Heart left ventricle (tissue), 13 donors: Measurements from ENCODE around the gene B4GAT1.

ENCODE experiments used
- POLR2A ChIP-seq, 2 donors: fragments of 450-650 bp; IDR thresholded peaks; one replicate each; pipeline ENCODE4 v1.6.1; 2017; ENCODE audit warnings: antibody characterized with exemption in 2 of 2, mild to moderate bottlenecking in 2 of 2, moderate library complexity in 2 of 2
- TF ChIP-seq, protein P1 (sequence below), 12 donors: fragments of 200-600 bp; sonication (generic) in 4 of 12; IDR thresholded peaks; one replicate each; pipeline versions ENCODE4 v1.5.0 to v1.8.0; 2018 to 2022; ENCODE audit warnings: antibody characterized with exemption in 12 of 12, mild to moderate bottlenecking in 5 of 12
- donor health status: ischemic (EF 13 %, LVEDD 7.1; RV severe dilation, severe dysfunction).
- donor health status: DM: no; HTN: yes; CAD: no.
- donor health status: DM: no; HTN: no; CAD: no.
- donor health status: ischemic (EF 25% LVEDD 6.9; RV normal size, moderate dysfunction).
- donor health status: ischemic (EF 25% LVEDD 5.7; RV mildly dilated, moderate dysfunction).
- donor health status: ischemic (EF 35%, LVEDD 5.7; RV mildly dilated, moderate dysfunction).
- donor health status: nonischemic (EF 11% LVEDD 7.7; RV severe dilation, severe dysfunction).
- donor health status: DM: yes; HTN: yes; CAD: no.
- donor health status: PGD.
- donor health status: ischemic (EF 29% LVEDD 5.4; RV normal size, mild dysfunction).
- donor health status: nonischemic (EF 23%, LVEDD 6.1; RV moderate dilation, normal function).

DNA sequence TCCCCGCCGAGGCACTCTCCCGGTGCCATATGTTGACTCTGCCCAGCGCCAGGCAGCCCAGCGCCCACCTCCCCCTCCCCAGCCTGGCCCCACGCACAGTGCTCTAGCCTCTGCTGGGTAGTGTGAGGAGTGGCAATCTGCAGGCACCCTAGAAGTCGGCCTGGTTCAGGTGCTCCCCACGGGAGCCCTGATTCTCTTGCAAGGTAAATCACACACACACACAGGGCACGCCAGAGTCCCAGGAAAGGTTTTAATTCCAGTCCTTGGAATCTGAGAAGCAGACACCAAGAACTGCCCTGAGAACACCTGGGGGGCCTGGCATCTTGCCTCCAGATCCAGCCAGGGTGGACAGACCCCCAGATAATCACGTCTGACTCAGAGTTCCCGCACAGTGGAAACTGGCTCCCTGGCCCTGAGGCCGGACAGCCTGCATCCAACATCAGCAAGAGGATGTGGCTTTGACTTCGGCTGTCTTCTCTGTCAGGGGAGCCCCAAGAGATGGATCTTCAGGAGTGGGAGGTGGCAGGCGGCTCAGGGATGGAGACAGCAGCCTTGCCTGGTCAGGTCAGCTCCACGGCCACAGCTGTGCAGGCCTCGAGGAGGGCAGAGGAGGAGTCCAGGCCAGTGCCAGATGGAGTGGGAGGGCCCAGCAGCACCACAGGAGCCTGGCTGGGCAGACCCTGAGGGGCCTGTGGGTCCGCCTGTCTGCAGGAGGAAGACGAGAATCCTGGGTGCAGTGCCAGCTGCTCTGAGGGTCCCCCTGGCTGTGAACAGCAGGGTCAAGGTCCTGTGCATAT, 10.1 kb downstream of the B4GAT1 start:
- TF ChIP-seq, protein P1, sequence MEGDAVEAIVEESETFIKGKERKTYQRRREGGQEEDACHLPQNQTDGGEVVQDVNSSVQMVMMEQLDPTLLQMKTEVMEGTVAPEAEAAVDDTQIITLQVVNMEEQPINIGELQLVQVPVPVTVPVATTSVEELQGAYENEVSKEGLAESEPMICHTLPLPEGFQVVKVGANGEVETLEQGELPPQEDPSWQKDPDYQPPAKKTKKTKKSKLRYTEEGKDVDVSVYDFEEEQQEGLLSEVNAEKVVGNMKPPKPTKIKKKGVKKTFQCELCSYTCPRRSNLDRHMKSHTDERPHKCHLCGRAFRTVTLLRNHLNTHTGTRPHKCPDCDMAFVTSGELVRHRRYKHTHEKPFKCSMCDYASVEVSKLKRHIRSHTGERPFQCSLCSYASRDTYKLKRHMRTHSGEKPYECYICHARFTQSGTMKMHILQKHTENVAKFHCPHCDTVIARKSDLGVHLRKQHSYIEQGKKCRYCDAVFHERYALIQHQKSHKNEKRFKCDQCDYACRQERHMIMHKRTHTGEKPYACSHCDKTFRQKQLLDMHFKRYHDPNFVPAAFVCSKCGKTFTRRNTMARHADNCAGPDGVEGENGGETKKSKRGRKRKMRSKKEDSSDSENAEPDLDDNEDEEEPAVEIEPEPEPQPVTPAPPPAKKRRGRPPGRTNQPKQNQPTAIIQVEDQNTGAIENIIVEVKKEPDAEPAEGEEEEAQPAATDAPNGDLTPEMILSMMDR (IDR thresholded peaks at IDR 0.05): no peak
- TF ChIP-seq POLR2A (IDR thresholded peaks at IDR 0.05): no peak
